SK-N-SH (cell line): ENCODE results near the gene HEXD. TPM values are rescaled to one million over a fixed set of nuclear protein-coding genes. Genes with fewer than 3 reads are reported as not detected.

Experiments
- CTCF ChIA-PET: fragments of 300-600, 350-600 bp; formaldehyde crosslinking; extraction: SDS; loops from one replicate; lab custom pipeline; 2021; lab: Yijun Ruan, JAX
- POLR2A ChIA-PET: fragments of 350-600 bp; sonication (Branson Sonifier 250); formaldehyde crosslinking; extraction: SDS; loops from one replicate; lab custom pipeline; 2020; ENCODE audit warnings: antibody characterized with exemption, inconsistent platforms; lab: Yijun Ruan, JAX
- DNase-seq: peaks from one replicate; pipeline ENCODE4 v3.0.0; 2012
- H2AFZ ChIP-seq: fragments of 200-600 bp; sonication (generic); 2 replicates; pipeline ENCODE4 v1.8.1; 2016; ENCODE audit warnings: antibody characterized with exemption, mild to moderate bottlenecking, low read depth
- H3F3A ChIP-seq: fragments of 200-600 bp; sonication (generic); replicated peaks from 2 replicates; pipeline ENCODE3; 2016; ENCODE audit warnings: antibody characterized with exemption, mild to moderate bottlenecking; ENCODE audit not compliant: insufficient read depth
- H3K27ac ChIP-seq, 2 experiments: fragments of 200-500 bp in 1 of 2; fragments of 200-600 bp in 1 of 2; sonication (Bioruptor generic) in 1 of 2; sonication (generic), shearing (Covaris generic) in 1 of 2; 2 replicates each; pipeline versions ENCODE4 v1.5.1 to v1.6.1; 2014 to 2016; ENCODE audit warnings: low read depth in 2 of 2, inconsistent platforms in 1 of 2, low read length in 1 of 2, mild to moderate bottlenecking in 1 of 2, mixed read lengths in 1 of 2
- H3K27me3 ChIP-seq: fragments of 200-600 bp; sonication (generic), shearing (Covaris generic); 2 replicates; pipeline ENCODE4 v1.6.1; 2016; ENCODE audit warnings: mixed run types; ENCODE audit not compliant: insufficient read depth
- H3K36me3 ChIP-seq, 2 experiments: fragments of 200-500 bp in 1 of 2; fragments of 200-600 bp in 1 of 2; sonication (Bioruptor generic) in 1 of 2; sonication (generic) in 1 of 2; replicated peaks in 1 of 2; 2 replicates each; pipeline versions ENCODE3 to v1.5.1; 2014 to 2016; ENCODE audit warnings: low read length in 1 of 2, mild to moderate bottlenecking in 1 of 2; ENCODE audit not compliant: insufficient read depth in 2 of 2, control insufficient read depth in 1 of 2
- H3K4me1 ChIP-seq, 2 experiments: fragments of 200-500 bp in 1 of 2; fragments of 200-600 bp in 1 of 2; sonication (Bioruptor generic) in 1 of 2; sonication (generic), shearing (Covaris generic) in 1 of 2; 2 replicates each; pipeline versions ENCODE4 v1.5.1 to v1.6.1; 2014 to 2016; ENCODE audit warnings: low read depth in 1 of 2, low read length in 1 of 2, mixed run types in 1 of 2; ENCODE audit not compliant: insufficient read depth in 2 of 2, control insufficient read depth in 1 of 2
- H3K4me2 ChIP-seq: fragments of 200-600 bp; sonication (generic), shearing (Covaris generic); 2 replicates; pipeline ENCODE4 v1.6.1; 2017; ENCODE audit warnings: mixed run types
- H3K4me3 ChIP-seq, 2 experiments: fragments of 200-500 bp in 1 of 2; fragments of 200-600 bp in 1 of 2; sonication (Bioruptor generic) in 1 of 2; sonication (generic), shearing (Covaris generic) in 1 of 2; 2 replicates each; pipeline versions ENCODE4 v1.5.1 to v1.8.1; 2014 to 2016; ENCODE audit warnings: low read depth in 2 of 2, inconsistent platforms in 1 of 2, low read length in 1 of 2, mild to moderate bottlenecking in 1 of 2, mixed read lengths in 1 of 2, moderate library complexity in 1 of 2
- H3K79me2 ChIP-seq: fragments of 200-600 bp; sonication (generic); 2 replicates; pipeline ENCODE4 v1.8.1; 2017; ENCODE audit warnings: mild to moderate bottlenecking; ENCODE audit not compliant: insufficient read depth
- H3K9ac ChIP-seq: fragments of 200-600 bp; sonication (generic); 2 replicates; pipeline ENCODE4 v1.6.1; 2017; ENCODE audit warnings: mixed run types
- H3K9me2 ChIP-seq: fragments of 200-600 bp; sonication (generic); 2 replicates; pipeline ENCODE4 v1.6.1; 2017; ENCODE audit warnings: mixed run types
- H3K9me3 ChIP-seq: fragments of 200-600 bp; sonication (generic); 2 replicates; pipeline ENCODE4 v1.6.1; 2017; ENCODE audit warnings: mixed run types, mild to moderate bottlenecking, moderate library complexity
- H4K20me1 ChIP-seq: fragments of 200-600 bp; sonication (generic); 2 replicates; pipeline ENCODE4 v1.6.1; 2017; ENCODE audit warnings: mild to moderate bottlenecking, mixed run types; ENCODE audit not compliant: insufficient read depth
- CHD2 ChIP-seq: fragments of 150-350 bp; IDR thresholded peaks from 2 replicates; pipeline ENCODE4 v1.6.1; 2018; ENCODE audit warnings: low read length; ENCODE audit not compliant: partially characterized antibody
- ELF1 ChIP-seq: IDR thresholded peaks from 2 replicates; pipeline ENCODE4 v1.4.0; 2012
- EP300 ChIP-seq, 2 experiments: IDR thresholded peaks; 2 replicates each; pipeline versions ENCODE4 v1.4.0 to v1.6.1; 2012; ENCODE audit warnings: borderline replicate concordance in 1 of 2, low read depth in 1 of 2, low read length in 1 of 2
- FOXJ3 ChIP-seq: sonication (generic); formaldehyde crosslinking; IDR thresholded peaks from 2 replicates; pipeline ENCODE4 v1.5.1; 2020; ENCODE audit warnings: mild to moderate bottlenecking, missing genetic modification reagents
- GATA2 ChIP-seq: sonication (generic); formaldehyde crosslinking; IDR thresholded peaks from 2 replicates; pipeline ENCODE4 v1.5.0; 2020; ENCODE audit warnings: mild to moderate bottlenecking, missing genetic modification reagents
- JUND ChIP-seq: IDR thresholded peaks from 2 replicates; pipeline ENCODE4 v1.4.0; 2012
- MXI1 ChIP-seq: IDR thresholded peaks from 2 replicates; pipeline ENCODE4 v1.6.1; 2012; ENCODE audit warnings: mild to moderate bottlenecking, low read depth, low read length, improper control_type of control experiment
- NRF1 ChIP-seq: IDR thresholded peaks from 2 replicates; pipeline ENCODE4 v1.6.1; 2012; ENCODE audit warnings: low read depth, mild to moderate bottlenecking, low read length
- RAD21 ChIP-seq: IDR thresholded peaks from 2 replicates; pipeline ENCODE4 v1.6.1; 2012; ENCODE audit warnings: mild to moderate bottlenecking, low read length
- RXRA ChIP-seq: IDR thresholded peaks from 2 replicates; pipeline ENCODE4 v1.4.0; 2012; ENCODE audit warnings: low read depth, mild to moderate bottlenecking, borderline replicate concordance
- SIN3A ChIP-seq: IDR thresholded peaks from 2 replicates; pipeline ENCODE4 v1.6.1; 2012; ENCODE audit warnings: low read depth, mild to moderate bottlenecking, low read length, moderate library complexity, borderline replicate concordance
- SMC3 ChIP-seq: IDR thresholded peaks from 2 replicates; pipeline ENCODE4 v1.6.1; 2012; ENCODE audit warnings: low read depth, low read length, improper control_type of control experiment
- TEAD4 ChIP-seq: IDR thresholded peaks from 2 replicates; pipeline ENCODE4 v1.4.0; 2012; ENCODE audit warnings: mild to moderate bottlenecking, borderline replicate concordance; ENCODE audit not compliant: insufficient read depth
- WGBS: methylation state at CpG from one replicate; pipeline ENCODE4 v1.1.6; 2017; ENCODE audit warnings: low lambda C conversion rate; 5-methylcytosine and 5-hydroxymethylcytosine counted together
- polyA plus RNA-seq, 3 experiments: library from polyadenylated mRNA; depleted of rRNA; stranded (reverse); fragments of >200 nt; gene quantifications; 2 replicates each; pipeline ENCODE4 v1.2.3, GENCODE V29; 2012
- TF ChIP-seq, protein P1 (sequence below): fragments of 150-350 bp; IDR thresholded peaks from 2 replicates; pipeline ENCODE4 v1.6.1; 2017; ENCODE audit warnings: antibody characterized with exemption, low read length, low read depth, borderline replicate concordance
- TF ChIP-seq, protein P2 (sequence below): IDR thresholded peaks from 2 replicates; pipeline ENCODE4; 2012
- TF ChIP-seq, protein P3 (sequence below): IDR thresholded peaks from 2 replicates; pipeline ENCODE4 v1.4.0; 2012; ENCODE audit warnings: low read depth, borderline replicate concordance

HEXD gene
- polyA plus RNA-seq, 1 of the 3 experiments (the other 2 are of a cell fraction): 38.8 TPM

DNA sequence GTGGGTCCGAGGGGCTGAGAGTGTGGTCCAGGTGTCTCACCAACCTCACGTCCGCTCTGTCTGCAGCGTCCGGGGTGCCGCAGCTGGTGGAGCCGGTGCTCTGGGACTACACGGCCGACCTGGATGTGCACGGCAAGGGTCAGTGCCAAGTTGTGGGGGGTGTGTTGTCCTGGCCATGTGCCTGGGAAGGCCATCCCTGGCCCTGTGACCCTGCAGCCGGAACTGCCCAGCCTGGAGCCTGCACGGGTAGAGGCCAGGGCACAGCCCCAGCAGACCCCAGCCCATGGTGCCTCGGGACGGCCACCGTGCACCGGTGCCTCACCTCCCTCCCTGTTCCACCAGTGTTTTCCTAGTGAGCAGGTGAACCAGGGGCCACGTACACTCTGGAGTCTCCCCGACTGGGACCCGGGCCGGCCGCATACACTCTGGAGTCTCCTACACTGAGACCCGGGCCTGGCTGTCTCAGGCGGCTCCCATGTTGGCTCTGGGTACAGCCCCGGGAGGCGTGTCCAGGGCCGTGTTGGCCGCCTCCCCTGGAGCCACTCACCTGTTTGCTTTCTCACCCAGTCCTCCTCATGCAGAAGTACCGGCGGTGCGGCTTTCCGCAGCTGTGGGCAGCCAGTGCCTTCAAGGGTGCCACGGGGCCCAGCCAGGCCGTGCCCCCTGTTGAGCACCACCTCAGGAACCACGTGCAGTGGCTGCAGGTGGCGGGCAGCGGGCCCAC, 18.6 kb downstream of the HEXD start:
- DNase-seq: peak; percentile 41
- TF ChIP-seq, protein P1, sequence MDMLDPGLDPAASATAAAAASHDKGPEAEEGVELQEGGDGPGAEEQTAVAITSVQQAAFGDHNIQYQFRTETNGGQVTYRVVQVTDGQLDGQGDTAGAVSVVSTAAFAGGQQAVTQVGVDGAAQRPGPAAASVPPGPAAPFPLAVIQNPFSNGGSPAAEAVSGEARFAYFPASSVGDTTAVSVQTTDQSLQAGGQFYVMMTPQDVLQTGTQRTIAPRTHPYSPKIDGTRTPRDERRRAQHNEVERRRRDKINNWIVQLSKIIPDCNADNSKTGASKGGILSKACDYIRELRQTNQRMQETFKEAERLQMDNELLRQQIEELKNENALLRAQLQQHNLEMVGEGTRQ: no peak
- TF ChIP-seq CHD2 (no peak), EP300 (IDR thresholded peaks at IDR 0.05; ENCODE audit: borderline replicate concordance in 1 of 2, low read depth in 1 of 2, low read length in 1 of 2) (no peak), FOXJ3 (no peak), RAD21 (no peak), ELF1 (no peak), SMC3 (no peak), GATA2 (CRISPR knock-in tag) (no peak), RXRA (no peak), JUND (no peak), NRF1 (no peak), SIN3A (no peak), TEAD4 (no peak)
- TF ChIP-seq, protein P2, sequence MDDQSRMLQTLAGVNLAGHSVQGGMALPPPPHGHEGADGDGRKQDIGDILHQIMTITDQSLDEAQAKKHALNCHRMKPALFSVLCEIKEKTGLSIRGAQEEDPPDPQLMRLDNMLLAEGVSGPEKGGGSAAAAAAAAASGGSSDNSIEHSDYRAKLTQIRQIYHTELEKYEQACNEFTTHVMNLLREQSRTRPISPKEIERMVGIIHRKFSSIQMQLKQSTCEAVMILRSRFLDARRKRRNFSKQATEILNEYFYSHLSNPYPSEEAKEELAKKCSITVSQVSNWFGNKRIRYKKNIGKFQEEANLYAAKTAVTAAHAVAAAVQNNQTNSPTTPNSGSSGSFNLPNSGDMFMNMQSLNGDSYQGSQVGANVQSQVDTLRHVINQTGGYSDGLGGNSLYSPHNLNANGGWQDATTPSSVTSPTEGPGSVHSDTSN: no peak
- Histone ChIP-seq H4K20me1 (peaks cover 4% of the 10 kb centered on the region; the same call in 1 of the 2 replicates), H3K9me2 (no peaks in the 10 kb centered on the region), H3K4me3 (no peak overlapping the region), H3K27me3 (no peaks in the 10 kb centered on the region), H3K4me1 (no peaks in the 10 kb centered on the region; a peak in 1 of 4 replicates), H3F3A (peaks cover 9% of the 10 kb centered on the region), H3K36me3 (peaks cover 0 to 12% of the 10 kb centered on the region in 2 experiments), H2AFZ (no peak overlapping the region), H3K9ac (no peak overlapping the region), H3K79me2 (no peaks in the 10 kb centered on the region), H3K9me3 (no peaks in the 10 kb centered on the region), H3K27ac (no peak overlapping the region), H3K4me2 (no peak overlapping the region)
- POLR2A ChIA-PET: interaction anchor here (1.0 kb wide), 1 partner anchor 10 kb away, joined by 3 read pairs; no protein-coding TSS in a partner anchor
- 94% methylated on average over 20 of the region's 36 CpGs for WGBS
- CTCF ChIA-PET: interaction anchor here (2.3 kb wide), 1 partner anchor 12 kb away, joined by 6 read pairs; no protein-coding TSS in a partner anchor

DNA sequence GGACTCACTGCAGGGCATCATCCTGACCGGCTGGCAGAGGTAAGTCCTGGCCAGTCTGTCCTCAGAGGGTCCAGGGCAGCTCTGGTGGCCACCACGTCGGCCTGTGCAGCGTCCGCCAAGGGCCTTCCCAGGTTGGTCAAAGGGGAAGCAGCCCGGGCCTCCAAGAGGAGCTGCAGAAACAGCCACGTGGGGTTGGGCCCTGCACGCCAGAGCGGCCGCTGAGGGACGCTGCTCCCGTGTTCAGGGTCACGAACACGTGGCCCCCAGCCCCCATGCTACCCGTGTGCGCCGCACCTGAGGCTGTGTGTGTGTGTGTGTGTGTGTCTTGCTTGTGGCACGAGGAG, 19.1 kb downstream of the HEXD start:
- peaks cover 12% of the 10 kb centered on the region for H3F3A ChIP-seq
- no peak overlapping the region for H2AFZ ChIP-seq
- POLR2A ChIA-PET: no interaction called here
- no peak overlapping the region for H3K4me2 ChIP-seq
- CTCF ChIA-PET: no interaction called here
- H3K27me3 ChIP-seq: no peaks in the 10 kb centered on the region
- H3K36me3 ChIP-seq: peaks cover 0 to 18% of the 10 kb centered on the region in 2 experiments
- no peak overlapping the region for H3K27ac ChIP-seq
- no peaks in the 10 kb centered on the region; a peak in 1 of 4 replicates for H3K4me1 ChIP-seq
- DNase-seq: peak; percentile 34
- WGBS: 96% methylated on average over 5 of the region's 18 CpGs
- H3K9me2 ChIP-seq: no peaks in the 10 kb centered on the region
- TF ChIP-seq MXI1: no peak
- no peak for TF ChIP-seq JUND
- TF ChIP-seq ELF1: no peak
- no peak for TF ChIP-seq RXRA
- TF ChIP-seq, protein P3, sequence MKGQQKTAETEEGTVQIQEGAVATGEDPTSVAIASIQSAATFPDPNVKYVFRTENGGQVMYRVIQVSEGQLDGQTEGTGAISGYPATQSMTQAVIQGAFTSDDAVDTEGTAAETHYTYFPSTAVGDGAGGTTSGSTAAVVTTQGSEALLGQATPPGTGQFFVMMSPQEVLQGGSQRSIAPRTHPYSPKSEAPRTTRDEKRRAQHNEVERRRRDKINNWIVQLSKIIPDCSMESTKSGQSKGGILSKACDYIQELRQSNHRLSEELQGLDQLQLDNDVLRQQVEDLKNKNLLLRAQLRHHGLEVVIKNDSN: no peak
- TF ChIP-seq, all 33 proteins: peak for 0
- Histone ChIP-seq H4K20me1 (peaks cover 10% of the 10 kb centered on the region; the same call in 1 of the 2 replicates), H3K4me3 (no peak overlapping the region), H3K9ac (no peak overlapping the region), H3K79me2 (no peaks in the 10 kb centered on the region), H3K9me3 (no peaks in the 10 kb centered on the region)
